Fibroblast of lung (primary cell): Measurements from ENCODE around the gene KCTD20. TPM values are rescaled to one million over a fixed set of nuclear protein-coding genes. Genes with fewer than 3 reads are reported as not detected.

Experiments
- DNase-seq, 2 donors: peaks; one replicate each; pipeline versions ENCODE4 v3.0.0 to v3.0.0-alpha.2; 2010; ENCODE audit warnings: low read depth in 2 of 2
- H2AFZ ChIP-seq: 2 replicates; pipeline ENCODE4 v1.5.1; 2012; ENCODE audit warnings: low read length, control low read depth, inconsistent platforms
- H3K27ac ChIP-seq: 2 replicates; pipeline ENCODE4 v1.5.1; 2011; ENCODE audit warnings: low read length, control low read depth; ENCODE audit not compliant: insufficient read depth
- H3K27me3 ChIP-seq: 2 replicates; pipeline ENCODE4 v1.5.1; 2011; ENCODE audit warnings: mild to moderate bottlenecking, low read length; ENCODE audit not compliant: control insufficient read depth, insufficient read depth
- H3K36me3 ChIP-seq: 2 replicates; pipeline ENCODE4 v1.5.1; 2011; ENCODE audit warnings: low read length; ENCODE audit not compliant: control insufficient read depth, insufficient read depth
- H3K4me1 ChIP-seq: 2 replicates; pipeline ENCODE4 v1.5.1; 2011; ENCODE audit warnings: low read length; ENCODE audit not compliant: control insufficient read depth, insufficient read depth; ENCODE audit errors: extremely low read depth
- H3K4me2 ChIP-seq: 2 replicates; pipeline ENCODE4 v1.5.1; 2011; ENCODE audit warnings: low read length, control low read depth; ENCODE audit not compliant: insufficient read depth; ENCODE audit errors: extremely low read depth
- H3K4me3 ChIP-seq, 4 experiments: fragments of 200-600 bp in 1 of 4; sonication (generic) in 1 of 4; replicated peaks in 1 of 4; 2 replicates each; pipeline ENCODE4 v1.5.1; 2011 to 2016; ENCODE audit warnings: low read length in 4 of 4, low read depth in 3 of 4, mild to moderate bottlenecking in 3 of 4, control low read depth in 2 of 4, inconsistent platforms in 1 of 4, mixed read lengths in 1 of 4; ENCODE audit not compliant: insufficient read depth in 1 of 4; ENCODE audit errors: control extremely low read depth in 1 of 4
- H3K79me2 ChIP-seq: 2 replicates; pipeline ENCODE4 v1.5.1; 2012; ENCODE audit warnings: mild to moderate bottlenecking, low read length, inconsistent platforms; ENCODE audit not compliant: control insufficient read depth, insufficient read depth
- H3K9ac ChIP-seq: 2 replicates; pipeline ENCODE4 v1.5.1; 2011; ENCODE audit warnings: mild to moderate bottlenecking, low read length, control low read depth; ENCODE audit not compliant: insufficient read depth
- H3K9me3 ChIP-seq: 2 replicates; pipeline ENCODE4 v1.5.1; 2012; ENCODE audit warnings: low read depth, low read length; ENCODE audit not compliant: control insufficient read depth, insufficient read depth
- H4K20me1 ChIP-seq: 2 replicates; pipeline ENCODE4 v1.5.1; 2011; ENCODE audit warnings: low read length; ENCODE audit not compliant: control insufficient read depth, insufficient read depth; ENCODE audit errors: extremely low read depth
- EZH2 ChIP-seq: IDR thresholded peaks from 2 replicates; pipeline ENCODE4 v1.5.1; 2012; ENCODE audit warnings: low read length, control low read depth, mild to moderate bottlenecking; ENCODE audit errors: missing control alignments
- polyA plus RNA-seq, 2 donors: library from polyadenylated mRNA; depleted of rRNA in 1 of 2; stranded (reverse) in 1 of 2; unstranded in 1 of 2; fragments of >200 nt; gene quantifications; 2 replicates each; pipeline ENCODE4 v1.2.1, GENCODE V29; 2011 to 2012; ENCODE audit warnings: missing spikeins in 1 of 2
- total RNA-seq: library from RNA; depleted of rRNA; stranded (reverse); fragments of >200 nt; gene quantifications from 2 replicates; pipeline ENCODE4 v1.2.1, GENCODE V29; 2014
- TF ChIP-seq, protein P1 (sequence below), 2 donors: IDR thresholded peaks in 1 of 2; conservative IDR thresholded peaks in 1 of 2; 1 replicate in 1 of 2; 2 replicates in 1 of 2; pipeline ENCODE4 v1.5.1; 2011 to 2012; ENCODE audit warnings: low read length in 2 of 2, control low read depth in 1 of 2, inconsistent platforms in 1 of 2, low read depth in 1 of 2, mild to moderate bottlenecking in 1 of 2

KCTD20 gene
- total and polyA plus RNA-seq, 2 donors (not counting 1 experiment from before 2014, with no cell fraction given), result 39.6 to 87.4 TPM

DNA sequence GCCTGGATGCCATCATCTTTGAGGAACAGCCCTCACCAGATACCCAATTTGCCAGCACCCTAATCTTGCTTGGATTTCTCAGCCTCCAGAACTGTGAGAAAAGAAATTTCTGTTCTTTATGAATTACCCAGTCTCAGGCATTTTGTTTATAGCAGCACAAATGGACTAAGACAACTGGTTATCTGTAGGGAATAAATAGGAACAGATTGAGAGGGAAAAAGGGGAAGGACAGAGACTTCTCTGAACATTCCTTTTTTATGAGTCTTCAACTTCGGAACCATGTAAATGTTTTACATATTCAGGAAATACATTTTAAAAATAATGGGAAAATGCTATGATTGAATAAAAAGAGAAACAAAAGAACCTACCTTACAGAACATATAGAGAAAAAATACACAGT lies 20.9 kb downstream of the KCTD20 start:
- H3K9ac ChIP-seq, result no peak overlapping the region
- H3K4me2 ChIP-seq, result no peak overlapping the region
- no peak overlapping the region for H3K4me3 ChIP-seq
- no peaks in the 10 kb centered on the region for H3K9me3 ChIP-seq
- peak in 1 of 2 donors; percentile 20 for DNase-seq
- TF ChIP-seq EZH2, result no peak
- TF ChIP-seq, protein P1, sequence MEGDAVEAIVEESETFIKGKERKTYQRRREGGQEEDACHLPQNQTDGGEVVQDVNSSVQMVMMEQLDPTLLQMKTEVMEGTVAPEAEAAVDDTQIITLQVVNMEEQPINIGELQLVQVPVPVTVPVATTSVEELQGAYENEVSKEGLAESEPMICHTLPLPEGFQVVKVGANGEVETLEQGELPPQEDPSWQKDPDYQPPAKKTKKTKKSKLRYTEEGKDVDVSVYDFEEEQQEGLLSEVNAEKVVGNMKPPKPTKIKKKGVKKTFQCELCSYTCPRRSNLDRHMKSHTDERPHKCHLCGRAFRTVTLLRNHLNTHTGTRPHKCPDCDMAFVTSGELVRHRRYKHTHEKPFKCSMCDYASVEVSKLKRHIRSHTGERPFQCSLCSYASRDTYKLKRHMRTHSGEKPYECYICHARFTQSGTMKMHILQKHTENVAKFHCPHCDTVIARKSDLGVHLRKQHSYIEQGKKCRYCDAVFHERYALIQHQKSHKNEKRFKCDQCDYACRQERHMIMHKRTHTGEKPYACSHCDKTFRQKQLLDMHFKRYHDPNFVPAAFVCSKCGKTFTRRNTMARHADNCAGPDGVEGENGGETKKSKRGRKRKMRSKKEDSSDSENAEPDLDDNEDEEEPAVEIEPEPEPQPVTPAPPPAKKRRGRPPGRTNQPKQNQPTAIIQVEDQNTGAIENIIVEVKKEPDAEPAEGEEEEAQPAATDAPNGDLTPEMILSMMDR (conservative IDR thresholded peaks at IDR 0.05 in 1 of 2, IDR thresholded peaks at IDR 0.05 in 1 of 2; ENCODE audit: low read depth in 1 of 2, low read length in 2 of 2), result no peak
- peaks cover 26% of the 10 kb centered on the region for H3K79me2 ChIP-seq
- no peaks in the 10 kb centered on the region for H3K4me1 ChIP-seq
- no peaks in the 10 kb centered on the region for H3K27me3 ChIP-seq
- no peaks in the 10 kb centered on the region for H3K36me3 ChIP-seq
- no peak overlapping the region for H2AFZ ChIP-seq
- no peak overlapping the region for H3K27ac ChIP-seq
- H4K20me1 ChIP-seq, result no peaks in the 10 kb centered on the region

- DNase-seq, result no peak
- no peaks in the 10 kb centered on the region for H3K4me1 ChIP-seq
- TF ChIP-seq EZH2, result no peak
- TF ChIP-seq, protein P1 (conservative IDR thresholded peaks at IDR 0.05 in 1 of 2, IDR thresholded peaks at IDR 0.05 in 1 of 2; ENCODE audit: low read depth in 1 of 2, low read length in 2 of 2), result no peak
- no peak overlapping the region for H2AFZ ChIP-seq
- no peak overlapping the region for H3K27ac ChIP-seq
- H3K9me3 ChIP-seq, result no peaks in the 10 kb centered on the region
- H3K9ac ChIP-seq, result no peak overlapping the region
- H3K4me2 ChIP-seq, result no peak overlapping the region
- H3K4me3 ChIP-seq, result no peak overlapping the region
- H3K36me3 ChIP-seq, result no peaks in the 10 kb centered on the region
- H3K27me3 ChIP-seq, result no peaks in the 10 kb centered on the region
- H4K20me1 ChIP-seq, result no peaks in the 10 kb centered on the region
- H3K79me2 ChIP-seq, result peaks cover 28% of the 10 kb centered on the region
Observed at GRCh38 chr6:36464233-36464632, 21.4 kb downstream of the KCTD20 start.

DNA sequence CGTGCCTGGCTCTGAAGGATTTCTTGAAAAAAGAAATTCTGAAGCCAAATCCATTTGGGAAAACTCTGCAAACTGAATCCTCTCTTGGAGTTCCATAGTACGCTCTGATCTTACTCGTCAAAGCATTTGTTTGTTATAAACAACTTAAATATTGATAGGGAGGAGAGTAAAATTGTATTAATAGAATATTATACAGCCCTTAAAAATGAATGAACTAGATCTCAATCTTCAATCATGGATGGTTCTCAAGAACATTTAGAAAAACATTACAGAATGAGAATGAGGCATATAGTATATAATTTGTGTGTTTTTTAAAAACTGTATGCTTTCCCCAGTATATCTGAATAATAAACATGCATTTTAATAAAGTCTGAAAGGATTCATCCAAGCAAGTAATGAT lies 24.8 kb downstream of the KCTD20 start:
- H3K79me2 ChIP-seq, result peaks cover 21% of the 10 kb centered on the region

More for the DNA sequence above, 24.8 kb downstream of the KCTD20 start:
- H3K4me1 ChIP-seq, result no peaks in the 10 kb centered on the region
- no peaks in the 10 kb centered on the region for H3K9me3 ChIP-seq
- H3K27me3 ChIP-seq, result no peaks in the 10 kb centered on the region
- H3K27ac ChIP-seq, result no peak overlapping the region
- no peaks in the 10 kb centered on the region for H4K20me1 ChIP-seq
- no peak for TF ChIP-seq EZH2
- TF ChIP-seq, protein P1 (conservative IDR thresholded peaks at IDR 0.05 in 1 of 2, IDR thresholded peaks at IDR 0.05 in 1 of 2; ENCODE audit: low read depth in 1 of 2, low read length in 2 of 2), result no peak
- no peak overlapping the region for H3K4me2 ChIP-seq
- no peaks in the 10 kb centered on the region for H3K36me3 ChIP-seq
- DNase-seq, result no peak
- no peak overlapping the region for H3K9ac ChIP-seq
- H3K4me3 ChIP-seq, result no peak overlapping the region
- H2AFZ ChIP-seq, result no peak overlapping the region
